Measurements from ENCODE around the gene ALDH1A3.

Gene ALDH1A3

DNA sequence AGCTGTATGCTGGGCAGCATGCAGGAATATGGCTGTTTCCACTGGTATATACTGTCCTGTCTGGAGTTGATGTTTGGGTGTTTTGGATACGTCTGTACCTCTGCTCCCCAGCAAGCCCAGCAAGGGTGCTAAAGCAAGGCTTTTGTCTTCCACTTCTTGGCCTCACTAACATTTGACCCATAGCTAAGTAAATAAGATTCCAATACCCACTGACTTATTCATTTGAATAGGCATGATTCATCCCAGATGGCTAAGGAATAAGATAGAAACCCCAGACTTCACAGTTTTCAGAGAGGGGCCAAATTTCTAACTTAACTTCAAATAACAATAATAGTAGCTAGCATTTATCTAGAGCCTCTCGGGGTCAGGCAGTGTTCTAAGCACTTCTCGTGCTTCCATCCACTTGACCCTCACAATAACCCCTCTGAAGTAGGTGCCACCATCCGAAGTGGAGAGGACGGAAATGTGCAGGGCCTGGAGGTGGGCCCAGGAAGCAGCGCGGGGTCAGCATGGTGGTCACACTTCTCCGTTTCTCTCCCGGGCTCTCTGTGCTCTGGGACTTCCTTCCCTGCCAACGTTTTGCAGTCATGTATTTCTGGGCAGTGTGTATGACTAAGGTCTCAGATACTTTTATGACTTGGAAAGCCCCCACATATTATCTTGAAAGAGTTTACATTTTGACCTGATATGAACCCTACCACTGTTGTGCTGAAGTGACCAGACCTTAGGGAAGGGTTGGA lies 78.9 kb downstream of the ALDH1A3 start:
- ATAC-seq, result no peak
- no peak overlapping the region for H3K4me3 Mint-ChIP-seq
- H3K27ac Mint-ChIP-seq, result no peak overlapping the region
- DNase-seq (ENCODE audit: low spot score in 2 of 2), result no peak
- no peaks in the 10 kb centered on the region for H3K36me3 Mint-ChIP-seq
- H3K4me1 Mint-ChIP-seq, result no peaks in the 10 kb centered on the region
- H3K9me3 Mint-ChIP-seq, result no peaks in the 10 kb centered on the region

DNA sequence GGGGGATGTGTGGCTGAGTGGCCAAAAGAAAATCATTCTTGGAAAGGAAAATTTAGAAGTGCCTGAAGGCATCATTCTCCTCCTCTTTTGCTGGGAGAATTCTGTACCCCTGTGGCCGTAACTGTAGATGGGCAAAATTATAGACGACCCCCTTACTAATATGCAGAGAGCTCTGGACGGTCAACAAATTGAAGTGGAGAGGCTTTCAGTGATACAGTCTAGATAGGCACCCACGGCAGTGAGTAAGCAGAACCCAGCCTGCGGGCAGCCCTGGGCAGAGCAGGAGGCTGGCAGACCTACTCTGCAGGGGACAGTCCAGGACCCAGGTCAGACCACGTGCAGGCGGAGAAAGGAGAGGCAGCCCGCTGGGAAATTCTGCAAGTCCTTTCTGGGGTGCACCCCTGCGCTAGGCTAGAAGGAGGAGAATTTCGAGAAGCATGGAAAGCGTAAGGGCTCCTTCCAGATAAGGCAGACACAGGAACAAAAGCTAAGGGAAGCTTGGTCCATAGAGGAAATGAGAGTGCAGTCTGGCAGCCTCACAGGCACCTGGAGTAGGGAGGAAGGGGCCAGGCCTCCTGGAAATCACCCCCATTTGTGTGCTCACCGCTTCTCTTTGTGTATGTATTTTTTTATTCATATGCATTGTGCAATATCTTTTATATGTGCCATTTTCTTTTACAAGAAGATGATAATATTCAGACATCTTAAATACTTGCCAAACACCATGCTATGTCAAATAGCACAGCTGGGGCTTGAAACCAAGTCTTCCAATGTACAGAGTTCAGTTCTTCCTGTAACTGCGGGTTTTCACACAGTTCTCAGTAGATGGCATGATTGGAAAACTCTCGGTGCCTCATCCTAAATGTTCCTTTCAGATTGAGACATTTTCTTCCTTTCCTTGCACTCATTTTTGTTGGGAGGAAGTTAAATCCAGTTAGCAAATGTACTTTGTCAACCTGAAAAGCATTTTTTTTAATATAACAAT lies 79.7 kb downstream of the ALDH1A3 start:
- ATAC-seq, result no peak
- Mint-ChIP-seq H3K4me3 (no peak overlapping the region), H3K4me1 (no peaks in the 10 kb centered on the region), H3K27ac (no peak overlapping the region), H3K9me3 (no peaks in the 10 kb centered on the region), H3K36me3 (no peaks in the 10 kb centered on the region)
- no peak for DNase-seq (ENCODE audit: low spot score in 2 of 2)

Data from stimulated activated effector memory CD8-positive, alpha-beta T cell treated with anti-CD3 and anti-CD28 coated beads, Interleukin-12 subunit alpha, Interleukin-12 subunit beta, amount 100 ng/mL, for 72 hours (primary cell).